Left renal cortex interstitium (tissue), 4 donors: ENCODE measurements around the gene RGS9BP. TPM values are rescaled to one million over a fixed set of nuclear protein-coding genes. Genes with fewer than 3 reads are reported as not detected.

Experiments used
- DNase-seq, 4 donors: peaks; one replicate each; pipeline ENCODE4 v3.0.0-alpha.2; 2013; ENCODE audit warnings: low read depth in 4 of 4, low spot score in 2 of 4, missing footprints in 1 of 4
- polyA plus RNA-seq, 4 donors: library from polyadenylated mRNA; unstranded; fragments of 120-200 nt; gene quantifications; one replicate each; pipeline ENCODE4 v1.2.1, GENCODE V29; 2013; ENCODE audit not compliant: insufficient read length in 4 of 4

RGS9BP gene
- polyA plus RNA-seq, 4 donors, result 0.16 to 0.38 (median 0.30) TPM

DNA sequence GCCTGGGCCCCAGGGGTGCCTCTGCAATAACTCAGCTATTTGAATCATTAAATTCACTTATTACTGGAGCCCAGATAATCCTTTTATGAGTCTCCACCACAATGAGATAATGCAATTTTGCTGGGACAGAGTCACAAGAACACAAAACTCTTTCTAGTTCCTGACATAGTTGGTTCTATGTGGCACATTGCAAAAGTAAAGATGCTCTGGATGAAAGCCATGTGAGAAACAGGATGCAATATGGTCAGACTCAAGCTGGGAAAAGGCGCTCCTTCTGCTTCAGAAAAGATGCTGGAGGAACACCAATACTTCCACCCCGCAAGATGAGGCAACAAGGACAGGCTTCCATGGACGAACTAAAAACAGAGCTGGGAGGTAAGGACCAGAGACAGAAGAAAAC is 6.3 kb upstream of the RGS9BP start:
- no peak for DNase-seq

DNA sequence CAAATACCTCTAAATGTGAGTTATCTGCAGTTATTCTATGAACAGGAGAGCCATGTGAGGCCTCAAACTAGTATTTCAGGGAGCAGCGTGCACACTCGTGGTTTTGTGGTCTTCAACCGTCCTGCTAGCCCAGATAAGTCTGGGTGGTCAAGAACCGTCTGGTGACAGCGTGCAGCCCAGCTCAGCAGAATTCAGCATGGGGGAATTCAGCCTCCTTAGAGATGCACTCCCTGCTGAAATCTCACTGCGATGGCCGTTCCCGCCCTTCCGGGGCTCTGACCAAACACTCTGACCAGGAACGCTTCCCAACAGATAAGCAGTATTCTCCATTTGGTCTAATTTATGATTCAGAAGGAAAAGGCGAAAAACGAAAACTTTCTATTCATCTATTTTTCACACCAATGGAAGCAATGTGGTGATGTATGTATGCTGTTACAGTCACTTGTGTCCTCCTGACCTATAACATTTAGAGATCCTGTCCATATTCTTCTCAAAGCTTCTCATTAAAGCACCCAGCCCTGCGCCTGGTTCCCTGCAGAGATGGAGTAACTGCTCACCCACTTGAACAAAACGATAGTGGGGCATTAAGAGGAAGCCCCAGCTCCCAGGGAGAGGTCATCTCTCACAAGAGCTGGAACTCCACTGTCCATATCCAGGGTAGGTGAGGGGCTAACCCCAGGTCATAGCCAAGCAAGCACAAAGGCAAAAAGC is 3.6 kb upstream of the RGS9BP start:
- DNase-seq, result no peak

GRCh38 chr19:32672841-32673240 is 2.8 kb upstream of the RGS9BP start:
- DNase-seq, result no peak

DNA sequence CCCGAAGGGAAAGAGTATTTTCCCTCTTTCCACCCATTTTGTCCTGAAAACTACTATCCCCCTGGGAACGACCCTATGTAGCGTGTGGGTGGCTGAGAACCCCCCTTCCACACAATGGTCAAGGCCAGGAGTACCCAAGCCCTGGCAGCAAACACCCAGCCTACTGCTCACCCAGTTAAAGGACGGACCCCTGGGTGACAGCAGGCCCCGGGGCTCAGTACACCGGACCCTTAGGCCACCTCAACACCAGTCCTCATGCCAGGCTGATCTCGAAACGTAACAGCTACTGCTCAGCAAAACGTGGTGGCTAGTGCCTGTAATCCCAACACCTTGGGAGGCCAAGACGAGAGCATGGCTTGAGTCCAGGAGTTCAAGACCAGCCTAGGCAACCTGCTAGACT is 2.1 kb upstream of the RGS9BP start:
- no peak for DNase-seq

- no peak for DNase-seq
These were observed 1.3 kb upstream of the RGS9BP start for GRCh38 chr19:32674153-32674930.

GRCh38 chr19:32674931-32675719 is 523 bp upstream of the RGS9BP start, which contains the start of gene ANKRD27:
Gene ANKRD27 (minus strand): TSS chr19:32675180. CDS start chr19:32659015, 16,165 bp downstream.
- peak; percentile 86 to 98 (median 96) for DNase-seq

- no peak for DNase-seq
These were observed 692 bp downstream of the RGS9BP start for GRCh38 chr19:32676186-32676894.

DNA sequence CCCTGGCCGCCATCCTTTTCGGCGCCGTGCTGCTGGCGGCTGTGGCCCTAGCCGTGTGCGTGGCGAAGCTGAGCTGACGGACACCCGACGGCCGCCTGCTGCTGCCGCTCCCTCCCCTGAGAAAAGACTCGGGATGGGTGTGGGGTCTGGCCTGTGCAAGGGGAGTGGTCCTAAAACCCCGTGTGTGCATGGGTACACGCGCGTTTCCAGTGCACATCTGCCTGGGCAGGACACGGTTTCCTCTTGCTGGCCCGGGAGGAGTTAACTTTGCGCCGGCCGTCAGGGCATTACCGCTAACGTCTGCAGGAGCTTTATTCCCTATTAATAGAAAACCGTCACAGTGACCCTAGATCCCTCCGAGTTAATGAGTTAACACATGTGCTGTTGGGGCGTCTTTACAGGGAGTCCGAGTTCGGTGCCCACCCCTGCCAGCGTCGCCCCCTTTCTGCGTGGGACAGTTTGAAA is 1.3 kb downstream of the RGS9BP start:
- DNase-seq, result no peak

DNA sequence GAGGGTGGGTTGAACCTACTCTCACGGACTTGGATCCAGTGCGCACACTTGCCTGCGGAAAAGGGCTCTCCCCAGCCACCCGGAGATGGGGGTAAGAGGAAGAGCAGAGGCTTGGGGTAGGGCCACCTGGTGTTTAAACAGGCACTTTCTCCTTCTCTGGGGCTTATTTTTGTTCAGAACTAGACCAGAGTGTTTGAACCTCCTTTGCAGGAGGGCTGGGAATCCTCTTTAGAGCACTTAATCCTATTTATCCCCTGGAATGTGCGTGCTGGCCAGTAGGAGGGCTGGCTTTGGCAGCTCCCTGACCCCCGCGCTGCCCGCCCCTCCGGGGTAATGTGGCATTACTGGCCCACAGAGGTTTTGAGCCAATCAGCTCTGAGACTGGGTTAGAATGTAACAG is 2.0 kb downstream of the RGS9BP start:
- no peak for DNase-seq

DNA sequence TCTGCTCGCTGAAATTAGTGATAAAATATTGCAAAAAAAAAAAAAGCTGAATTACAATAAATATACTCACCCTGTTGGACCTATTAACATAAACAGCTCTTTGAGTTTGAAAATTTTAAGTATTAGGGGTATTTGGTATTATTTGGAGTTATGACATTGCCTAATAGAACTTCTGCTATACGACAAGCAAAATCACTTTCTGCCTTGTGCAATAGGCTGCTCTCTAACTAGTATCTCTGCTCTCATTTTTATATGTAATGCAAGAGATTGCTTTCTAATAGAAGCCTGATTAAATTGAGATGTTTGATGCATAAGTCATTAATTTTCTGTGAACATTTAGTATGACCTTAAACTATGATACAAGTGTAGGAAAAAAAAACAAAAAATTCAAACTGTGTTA is 5.3 kb downstream of the RGS9BP start:
- DNase-seq, result no peak

DNA sequence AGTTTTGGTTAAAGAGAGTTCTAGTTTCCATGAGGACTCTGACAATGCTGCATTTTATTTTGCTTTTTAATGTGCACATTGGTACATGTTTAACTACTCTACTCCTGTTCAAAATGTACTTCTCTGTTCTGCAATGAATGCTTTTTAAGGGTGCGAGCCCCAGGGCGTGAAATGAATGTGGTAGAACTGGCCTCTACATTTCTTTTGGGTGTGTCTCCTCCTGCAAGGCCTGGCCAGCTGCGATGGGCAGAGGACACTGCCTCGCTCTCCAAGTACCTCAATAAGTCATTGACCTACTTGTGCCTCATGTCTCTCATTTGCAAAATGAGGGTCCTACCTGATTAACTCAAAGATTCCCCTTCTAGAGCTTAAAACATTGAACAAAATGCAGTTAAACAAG is 6.7 kb downstream of the RGS9BP start:
- no peak for DNase-seq

DNA sequence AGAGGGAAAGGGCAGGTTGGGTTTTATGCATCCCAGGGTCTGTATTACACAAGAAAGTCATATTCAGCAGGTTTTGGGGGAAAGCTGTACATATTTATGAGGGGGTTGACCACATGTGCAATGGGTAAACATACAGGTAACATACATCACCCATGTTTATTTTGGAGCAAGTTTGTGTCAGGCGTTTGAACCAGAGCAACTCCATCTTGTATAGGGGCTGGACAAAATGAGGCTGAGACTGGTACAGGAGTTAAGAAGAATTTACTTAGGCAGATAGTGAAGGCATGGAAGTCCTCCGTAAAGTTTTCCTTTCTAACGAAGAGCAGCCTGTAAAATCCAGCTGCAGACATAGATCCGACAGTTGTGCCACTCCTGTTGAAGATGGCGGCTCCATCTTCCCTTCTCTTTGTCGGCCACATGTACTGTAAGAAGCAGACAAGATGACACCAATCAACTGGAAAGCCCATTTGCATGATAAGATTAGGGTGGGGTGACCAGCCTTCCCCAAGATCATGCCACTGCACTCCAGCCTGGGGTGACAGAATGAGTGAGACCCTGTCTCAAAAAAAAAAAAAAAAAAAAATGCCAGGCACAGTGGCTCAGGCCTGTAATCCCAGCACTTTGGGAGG is 11.3 kb downstream of the RGS9BP start:
- no peak for DNase-seq

- no peak for DNase-seq
These were observed 12.0 kb downstream of the RGS9BP start for GRCh38 chr19:32687681-32688080.

- DNase-seq, result no peak
These were observed 12.7 kb downstream of the RGS9BP start for GRCh38 chr19:32688311-32688710.

GRCh38 chr19:32691291-32691951 is 15.8 kb downstream of the RGS9BP start, which contains the start of gene NUDT19:
Gene NUDT19 (plus strand): TSS chr19:32691821. CDS start chr19:32691961, 140 bp downstream.
- DNase-seq, result peak in 3 of 4 donors; percentile 50 to 73 (median 68)

GRCh38 chr19:32691952-32692726 is 16.5 kb downstream of the RGS9BP start:
- no peak for DNase-seq

GRCh38 chr19:32692727-32693061 is 17.0 kb downstream of the RGS9BP start:
- DNase-seq, result no peak
